GM23338 (cell line): ENCODE results near the gene CEP350. TPM values are rescaled to one million over a fixed set of nuclear protein-coding genes. Genes with fewer than 3 reads are reported as not detected.
"Not testable (repeated sequence)": the region's sequence is repeated elsewhere in the genome, so short reads cannot be mapped to it uniquely, and the experiment has no call there.

Source experiments
- ATAC-seq: fragments of 200-7000 bp; cut with Tn5 transposase; 3 replicates; pipeline ENCODE4 v1.9.1; 2020
- DNase-seq: peaks from one replicate; pipeline ENCODE4 v3.0.0-alpha.2; 2015; ENCODE audit warnings: low spot score
- H2AFZ ChIP-seq: fragments of 200-600 bp; sonication (generic); 2 replicates; pipeline ENCODE4 v1.8.0; 2016; ENCODE audit warnings: antibody characterized with exemption, mild to moderate bottlenecking, moderate library complexity
- H3F3A ChIP-seq: fragments of 200-600 bp; sonication (generic); replicated peaks from 2 replicates; pipeline ENCODE4 v1.8.0; 2017; ENCODE audit warnings: antibody characterized with exemption, mixed run types, low read depth
- H3K27ac ChIP-seq: fragments of 200-600 bp; sonication (generic); 2 replicates; pipeline ENCODE4 v1.6.1; 2016; ENCODE audit warnings: low read depth
- H3K27me3 ChIP-seq: fragments of 200-600 bp; sonication (generic); 2 replicates; pipeline ENCODE4 v1.8.0; 2016; ENCODE audit warnings: mild to moderate bottlenecking, mixed run types, moderate library complexity; ENCODE audit not compliant: insufficient read depth
- H3K36me3 ChIP-seq: fragments of 200-600 bp; sonication (generic); 2 replicates; pipeline ENCODE4 v1.8.0; 2016; ENCODE audit warnings: mild to moderate bottlenecking; ENCODE audit not compliant: insufficient read depth
- H3K4me1 ChIP-seq: fragments of 200-600 bp; sonication (generic); 2 replicates; pipeline ENCODE4 v1.8.0; 2016; ENCODE audit warnings: mild to moderate bottlenecking, moderate library complexity; ENCODE audit not compliant: insufficient read depth
- H3K4me2 ChIP-seq: fragments of 200-600 bp; sonication (generic); 2 replicates; pipeline ENCODE4 v1.7.1; 2017; ENCODE audit warnings: mixed run types
- H3K4me3 ChIP-seq: fragments of 200-600 bp; sonication (generic); 2 replicates; pipeline ENCODE4 v1.6.1; 2016; ENCODE audit warnings: mixed run types
- H3K79me2 ChIP-seq: fragments of 200-600 bp; sonication (generic); replicated peaks from 2 replicates; pipeline ENCODE4 v1.8.0; 2017; ENCODE audit warnings: mild to moderate bottlenecking; ENCODE audit not compliant: insufficient read depth
- H3K9me2 ChIP-seq: fragments of 200-600 bp; sonication (generic); 2 replicates; pipeline ENCODE4 v1.8.0; 2017; ENCODE audit not compliant: insufficient read depth
- H4K20me1 ChIP-seq: fragments of 200-600 bp; sonication (generic); replicated peaks from 2 replicates; pipeline ENCODE4 v1.8.0; 2017; ENCODE audit warnings: mild to moderate bottlenecking; ENCODE audit not compliant: insufficient read depth
- H3K27ac Mint-ChIP-seq: 2 replicates; pipeline ENCODE4 v1.8.0; 2020; ENCODE audit warnings: inconsistent platforms, mild to moderate bottlenecking, moderate library complexity, mixed read lengths
- H3K27me3 Mint-ChIP-seq: 3 replicates; pipeline ENCODE4 v1.8.0; 2022; ENCODE audit warnings: low read depth, mild to moderate bottlenecking, moderate library complexity, mixed read lengths, inconsistent platforms; ENCODE audit not compliant: insufficient read depth, poor library complexity
- H3K36me3 Mint-ChIP-seq: 3 replicates; pipeline ENCODE4 v1.8.0; 2021; ENCODE audit warnings: low read depth, mild to moderate bottlenecking, inconsistent platforms, moderate library complexity, mixed read lengths
- H3K4me1 Mint-ChIP-seq: 3 replicates; pipeline ENCODE4 v1.8.0; 2020; ENCODE audit warnings: mild to moderate bottlenecking, inconsistent platforms, mixed read lengths
- H3K4me3 Mint-ChIP-seq: 3 replicates; pipeline ENCODE4 v1.8.0; 2021; ENCODE audit warnings: moderate library complexity, mild to moderate bottlenecking, inconsistent platforms, mixed read lengths
- H3K9me3 Mint-ChIP-seq: 3 replicates; pipeline ENCODE4 v1.8.0; 2020; ENCODE audit warnings: moderate library complexity, mild to moderate bottlenecking, inconsistent platforms, mixed read lengths
- CREB1 ChIP-seq: fragments of 250-450 bp; sonication (Bioruptor Pico); IDR thresholded peaks from 2 replicates; pipeline ENCODE4 v1.5.0; 2020; ENCODE audit warnings: low read depth, mild to moderate bottlenecking, moderate library complexity
- EZH2 ChIP-seq: fragments of 200-600 bp; sonication (generic); IDR thresholded peaks from one replicate; pipeline ENCODE4 v1.8.0; 2017; ENCODE audit warnings: antibody characterized with exemption, mild to moderate bottlenecking, low read depth; ENCODE audit not compliant: unreplicated experiment
- EZH2phosphoT487 ChIP-seq: fragments of 200-600 bp; sonication (generic); IDR thresholded peaks from one replicate; pipeline ENCODE4 v1.8.1; 2018; ENCODE audit warnings: antibody characterized with exemption; ENCODE audit not compliant: unreplicated experiment
- NANOG ChIP-seq: IDR thresholded peaks from 2 replicates; pipeline ENCODE4 v1.6.1; 2016; ENCODE audit warnings: antibody characterized with exemption, borderline replicate concordance
- POLR2AphosphoS5 ChIP-seq: IDR thresholded peaks from 2 replicates; pipeline ENCODE4 v1.6.1; 2016; ENCODE audit warnings: antibody characterized with exemption, low read depth
- STAT1 ChIP-seq: IDR thresholded peaks from one replicate; pipeline ENCODE4 v1.6.1; 2016; ENCODE audit warnings: antibody characterized with exemption; ENCODE audit not compliant: unreplicated experiment
- ZNF114 ChIP-seq: fragments of 250-450 bp; sonication (Bioruptor Pico); IDR thresholded peaks from 2 replicates; pipeline ENCODE4 v1.5.0; 2020; ENCODE audit warnings: mild to moderate bottlenecking, moderate library complexity
- ZNF331 ChIP-seq: fragments of 250-450 bp; sonication (Bioruptor Pico); IDR thresholded peaks from 2 replicates; pipeline ENCODE4 v1.5.0; 2020; ENCODE audit warnings: low read depth, mild to moderate bottlenecking, moderate library complexity
- polyA plus RNA-seq: library from polyadenylated mRNA; unstranded; fragments of >200 nt; fragmentation: Nextera tagmentation; extraction: Ambion mirVana; gene quantifications from 2 replicates; pipeline ENCODE4 v1.2.1, GENCODE V29; 2016
- total RNA-seq: library from RNA; depleted of rRNA; stranded (reverse); fragments of >200 nt; shearing (Covaris generic); gene quantifications from 2 replicates; pipeline ENCODE4 v1.2.3, GENCODE V29; 2014
- TF ChIP-seq, protein P1 (sequence below), 2 experiments: fragments of 200-600 bp in 1 of 2; sonication (generic) in 1 of 2; conservative IDR thresholded peaks; 2 replicates each; pipeline versions ENCODE4 v1.5.1 to v1.6.1; 2016 to 2017; ENCODE audit warnings: antibody characterized with exemption in 2 of 2, low read depth in 2 of 2, mild to moderate bottlenecking in 2 of 2, moderate library complexity in 1 of 2
- TF ChIP-seq, protein P2 (sequence below): IDR thresholded peaks from one replicate; pipeline ENCODE4 v1.6.1; 2018; ENCODE audit warnings: antibody characterized with exemption; ENCODE audit not compliant: unreplicated experiment
- TF ChIP-seq, protein P3 (sequence below): IDR thresholded peaks from 2 replicates; pipeline ENCODE4 v1.6.1; 2016; ENCODE audit warnings: antibody characterized with exemption

Gene CEP350
- total and polyA plus RNA-seq, 2 experiments from 2014 or later = 23.4 to 36.8 TPM

DNA sequence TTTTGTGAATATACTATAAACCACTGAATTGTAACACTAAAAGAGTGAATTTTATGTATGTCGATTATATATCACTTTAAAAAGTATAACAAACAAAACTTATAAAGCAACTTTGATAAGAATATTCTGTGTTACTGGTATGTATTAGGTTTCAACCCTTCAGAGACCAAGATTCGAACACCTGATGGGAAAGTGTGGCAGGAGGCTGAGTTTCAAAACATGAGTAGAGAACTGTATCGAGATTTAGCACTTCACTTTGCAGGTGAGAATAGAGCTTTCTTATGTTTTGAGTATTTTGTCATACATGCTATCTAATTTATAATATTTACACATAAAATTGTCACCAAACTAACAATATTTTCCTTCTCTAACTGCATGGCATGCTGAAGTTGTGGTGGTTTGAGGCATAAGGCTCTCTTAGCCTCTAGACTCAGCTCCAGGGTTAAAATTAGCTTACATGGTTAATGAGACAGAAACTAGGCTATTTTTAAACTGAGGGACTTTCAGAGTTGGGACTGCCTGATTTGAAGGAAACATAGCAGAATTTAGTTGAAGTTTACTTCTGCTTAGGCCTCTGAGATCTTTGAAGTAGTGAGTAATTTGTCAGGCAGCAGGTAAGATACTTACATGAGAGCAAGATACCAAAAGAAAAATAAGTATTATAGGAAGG lies 48.6 kb downstream of the CEP350 start (continued):
- no peak for TF ChIP-seq NANOG
- TF ChIP-seq EZH2phosphoT487 = no peak
- TF ChIP-seq CREB1 (CRISPR knock-in tag) = no peak
- TF ChIP-seq, protein P1, sequence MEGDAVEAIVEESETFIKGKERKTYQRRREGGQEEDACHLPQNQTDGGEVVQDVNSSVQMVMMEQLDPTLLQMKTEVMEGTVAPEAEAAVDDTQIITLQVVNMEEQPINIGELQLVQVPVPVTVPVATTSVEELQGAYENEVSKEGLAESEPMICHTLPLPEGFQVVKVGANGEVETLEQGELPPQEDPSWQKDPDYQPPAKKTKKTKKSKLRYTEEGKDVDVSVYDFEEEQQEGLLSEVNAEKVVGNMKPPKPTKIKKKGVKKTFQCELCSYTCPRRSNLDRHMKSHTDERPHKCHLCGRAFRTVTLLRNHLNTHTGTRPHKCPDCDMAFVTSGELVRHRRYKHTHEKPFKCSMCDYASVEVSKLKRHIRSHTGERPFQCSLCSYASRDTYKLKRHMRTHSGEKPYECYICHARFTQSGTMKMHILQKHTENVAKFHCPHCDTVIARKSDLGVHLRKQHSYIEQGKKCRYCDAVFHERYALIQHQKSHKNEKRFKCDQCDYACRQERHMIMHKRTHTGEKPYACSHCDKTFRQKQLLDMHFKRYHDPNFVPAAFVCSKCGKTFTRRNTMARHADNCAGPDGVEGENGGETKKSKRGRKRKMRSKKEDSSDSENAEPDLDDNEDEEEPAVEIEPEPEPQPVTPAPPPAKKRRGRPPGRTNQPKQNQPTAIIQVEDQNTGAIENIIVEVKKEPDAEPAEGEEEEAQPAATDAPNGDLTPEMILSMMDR (conservative IDR thresholded peaks at IDR 0.05; ENCODE audit: low read depth in 2 of 2) = no peak

DNA sequence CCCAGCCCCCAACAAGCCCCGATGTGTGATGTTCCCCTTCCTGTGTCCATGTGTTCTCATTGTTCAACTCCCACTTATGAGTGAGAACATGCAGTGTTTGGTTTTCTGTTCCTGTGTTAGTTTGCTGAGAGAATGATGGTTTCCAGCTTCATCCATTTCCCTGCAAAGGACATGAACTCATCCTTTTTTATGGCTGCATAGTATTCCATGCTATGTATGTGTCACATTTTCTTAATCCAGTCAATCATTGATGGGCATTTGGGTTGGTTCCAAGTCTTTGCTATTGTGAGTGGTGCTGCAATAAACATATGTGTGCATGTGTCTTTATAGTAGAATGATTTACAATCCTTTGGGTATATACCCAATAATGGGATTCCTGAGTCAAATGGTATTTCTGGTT lies 52.2 kb downstream of the CEP350 start:
- H4K20me1 ChIP-seq, H3K27ac Mint-ChIP-seq, H3K4me1 Mint-ChIP-seq, H3K4me2 ChIP-seq, H3K79me2 ChIP-seq, H3K27ac ChIP-seq, H3K4me1 ChIP-seq, H2AFZ ChIP-seq, H3K9me2 ChIP-seq, H3K4me3 Mint-ChIP-seq, H3K27me3 ChIP-seq, DNase-seq, H3F3A ChIP-seq, H3K27me3 Mint-ChIP-seq, H3K9me3 Mint-ChIP-seq, H3K4me3 ChIP-seq, ATAC-seq: not testable (repeated sequence)
- peaks cover 10% of the 10 kb centered on the region; the same call in 1 of the 2 replicates for H3K36me3 ChIP-seq
- H3K36me3 Mint-ChIP-seq = peaks cover 16% of the 10 kb centered on the region

DNA sequence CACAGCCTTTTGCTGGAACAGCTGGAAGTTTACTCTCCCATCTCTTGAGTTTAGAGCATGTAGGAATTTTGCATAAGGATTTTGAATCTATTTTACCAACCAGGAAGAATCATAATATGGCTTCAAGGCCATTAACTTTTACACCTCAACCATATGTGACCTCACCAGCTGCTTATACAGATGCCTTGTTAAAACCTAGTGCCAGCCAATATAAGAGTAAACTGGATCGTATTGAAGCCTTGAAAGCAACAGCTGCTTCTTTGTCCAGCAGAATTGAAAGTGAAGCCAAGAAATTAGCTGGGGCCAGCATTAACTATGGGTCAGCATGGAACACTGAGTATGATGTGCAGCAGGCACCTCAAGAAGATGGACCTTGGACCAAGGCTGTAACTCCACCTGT lies 65.4 kb downstream of the CEP350 start:
- no peaks in the 10 kb centered on the region for H3K27me3 Mint-ChIP-seq
- H3K36me3 ChIP-seq = peaks cover 26% of the 10 kb centered on the region; the same call in 1 of the 2 replicates
- H3F3A ChIP-seq = no peaks in the 10 kb centered on the region
- no peaks in the 10 kb centered on the region for H3K9me2 ChIP-seq
- no peaks in the 10 kb centered on the region for H3K9me3 Mint-ChIP-seq
- H3K36me3 Mint-ChIP-seq = peaks cover 36% of the 10 kb centered on the region
- no peak overlapping the region for H3K27ac ChIP-seq
- H4K20me1 ChIP-seq = no peaks in the 10 kb centered on the region
- ATAC-seq = no peak
- DNase-seq = no peak
- H3K27ac Mint-ChIP-seq = no peak overlapping the region
- no peaks in the 10 kb centered on the region for H3K4me1 Mint-ChIP-seq
- H2AFZ ChIP-seq = no peak overlapping the region
- H3K79me2 ChIP-seq = no peaks in the 10 kb centered on the region
- H3K4me2 ChIP-seq = no peak overlapping the region
- no peak overlapping the region for H3K4me3 Mint-ChIP-seq
- H3K4me3 ChIP-seq = no peak overlapping the region
- no peaks in the 10 kb centered on the region for H3K27me3 ChIP-seq
- no peaks in the 10 kb centered on the region for H3K4me1 ChIP-seq
- no peak for TF ChIP-seq ZNF331
- TF ChIP-seq ZNF114 = no peak
- no peak for TF ChIP-seq EZH2phosphoT487
- TF ChIP-seq CREB1 (CRISPR knock-in tag) = no peak
- no peak for TF ChIP-seq POLR2AphosphoS5
- no peak for TF ChIP-seq NANOG
- TF ChIP-seq, protein P2, sequence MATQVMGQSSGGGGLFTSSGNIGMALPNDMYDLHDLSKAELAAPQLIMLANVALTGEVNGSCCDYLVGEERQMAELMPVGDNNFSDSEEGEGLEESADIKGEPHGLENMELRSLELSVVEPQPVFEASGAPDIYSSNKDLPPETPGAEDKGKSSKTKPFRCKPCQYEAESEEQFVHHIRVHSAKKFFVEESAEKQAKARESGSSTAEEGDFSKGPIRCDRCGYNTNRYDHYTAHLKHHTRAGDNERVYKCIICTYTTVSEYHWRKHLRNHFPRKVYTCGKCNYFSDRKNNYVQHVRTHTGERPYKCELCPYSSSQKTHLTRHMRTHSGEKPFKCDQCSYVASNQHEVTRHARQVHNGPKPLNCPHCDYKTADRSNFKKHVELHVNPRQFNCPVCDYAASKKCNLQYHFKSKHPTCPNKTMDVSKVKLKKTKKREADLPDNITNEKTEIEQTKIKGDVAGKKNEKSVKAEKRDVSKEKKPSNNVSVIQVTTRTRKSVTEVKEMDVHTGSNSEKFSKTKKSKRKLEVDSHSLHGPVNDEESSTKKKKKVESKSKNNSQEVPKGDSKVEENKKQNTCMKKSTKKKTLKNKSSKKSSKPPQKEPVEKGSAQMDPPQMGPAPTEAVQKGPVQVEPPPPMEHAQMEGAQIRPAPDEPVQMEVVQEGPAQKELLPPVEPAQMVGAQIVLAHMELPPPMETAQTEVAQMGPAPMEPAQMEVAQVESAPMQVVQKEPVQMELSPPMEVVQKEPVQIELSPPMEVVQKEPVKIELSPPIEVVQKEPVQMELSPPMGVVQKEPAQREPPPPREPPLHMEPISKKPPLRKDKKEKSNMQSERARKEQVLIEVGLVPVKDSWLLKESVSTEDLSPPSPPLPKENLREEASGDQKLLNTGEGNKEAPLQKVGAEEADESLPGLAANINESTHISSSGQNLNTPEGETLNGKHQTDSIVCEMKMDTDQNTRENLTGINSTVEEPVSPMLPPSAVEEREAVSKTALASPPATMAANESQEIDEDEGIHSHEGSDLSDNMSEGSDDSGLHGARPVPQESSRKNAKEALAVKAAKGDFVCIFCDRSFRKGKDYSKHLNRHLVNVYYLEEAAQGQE = no peak
- no peak for TF ChIP-seq STAT1
- TF ChIP-seq, protein P1 (conservative IDR thresholded peaks at IDR 0.05; ENCODE audit: low read depth in 2 of 2) = no peak
- no peak for TF ChIP-seq EZH2
- TF ChIP-seq, protein P3, sequence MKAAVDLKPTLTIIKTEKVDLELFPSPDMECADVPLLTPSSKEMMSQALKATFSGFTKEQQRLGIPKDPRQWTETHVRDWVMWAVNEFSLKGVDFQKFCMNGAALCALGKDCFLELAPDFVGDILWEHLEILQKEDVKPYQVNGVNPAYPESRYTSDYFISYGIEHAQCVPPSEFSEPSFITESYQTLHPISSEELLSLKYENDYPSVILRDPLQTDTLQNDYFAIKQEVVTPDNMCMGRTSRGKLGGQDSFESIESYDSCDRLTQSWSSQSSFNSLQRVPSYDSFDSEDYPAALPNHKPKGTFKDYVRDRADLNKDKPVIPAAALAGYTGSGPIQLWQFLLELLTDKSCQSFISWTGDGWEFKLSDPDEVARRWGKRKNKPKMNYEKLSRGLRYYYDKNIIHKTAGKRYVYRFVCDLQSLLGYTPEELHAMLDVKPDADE = no peak
